Activated CD4-positive, alpha-beta T cell treated with anti-CD3 and anti-CD28 coated beads, Interleukin-2, amount 50 U/mL, for 4 hours (primary cell): Measurements from ENCODE around the gene MOG.

Experiments used
- DNase-seq, 2 experiments: peaks; one replicate each; pipeline ENCODE4 v3.0.0-alpha.2; 2020

The MOG gene

DNA sequence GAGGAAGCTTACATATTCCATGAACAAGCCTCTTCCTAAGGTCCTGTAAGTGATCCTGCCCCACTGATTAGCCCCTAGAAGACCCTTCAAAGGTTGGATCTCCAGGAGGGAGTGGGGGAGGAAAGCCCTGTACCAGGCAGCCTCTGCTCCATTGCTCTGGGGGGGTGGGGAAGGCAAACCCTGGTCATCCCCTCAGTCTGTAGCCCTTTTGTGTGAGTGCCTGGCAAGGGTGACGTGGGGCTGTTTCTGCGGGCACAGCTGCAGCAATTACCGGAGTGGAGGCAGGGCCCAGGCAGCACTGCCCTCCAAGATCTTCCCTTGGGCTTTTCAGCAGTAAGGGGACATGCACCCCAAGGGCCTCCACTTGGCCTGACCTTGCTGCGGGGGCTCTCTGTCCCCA lies at the start of gene MOG:
MOG (plus strand) TSS at position 295 of the 400 bp plus-strand sequence. CDS start 118 bp downstream, outside the sequence.
- no peak for DNase-seq

DNA sequence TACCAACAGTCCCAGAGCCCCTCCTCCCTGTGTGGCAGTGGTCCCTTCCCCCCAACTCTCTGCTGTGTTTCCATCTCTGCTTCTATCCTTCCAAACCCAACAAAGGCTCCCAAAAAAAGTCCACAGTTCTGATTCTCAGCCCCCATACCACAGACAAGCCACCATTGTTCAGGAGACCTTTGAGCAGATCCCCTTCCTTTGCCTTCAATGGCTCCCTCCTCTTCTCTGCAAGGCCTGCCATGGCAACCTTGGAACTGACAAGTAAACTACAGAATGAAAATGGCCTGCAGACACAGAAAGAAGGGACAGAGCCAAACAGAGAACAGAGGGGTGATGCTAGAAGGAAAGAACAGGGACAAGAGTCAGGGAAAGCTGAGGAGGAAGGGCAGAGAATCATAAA lies 48.8 kb upstream of the MOG start:
- no peak for DNase-seq

- DNase-seq: no peak
These were observed 46.4 kb upstream of the MOG start for GRCh38 chr6:29610540-29610939.

- no peak for DNase-seq
These were observed 45.5 kb upstream of the MOG start for GRCh38 chr6:29611426-29611825.

GRCh38 chr6:29617782-29618554 lies 38.9 kb upstream of the MOG start:
- no peak for DNase-seq

- DNase-seq: no peak
These were observed 37.2 kb upstream of the MOG start for GRCh38 chr6:29619578-29620160.

DNA sequence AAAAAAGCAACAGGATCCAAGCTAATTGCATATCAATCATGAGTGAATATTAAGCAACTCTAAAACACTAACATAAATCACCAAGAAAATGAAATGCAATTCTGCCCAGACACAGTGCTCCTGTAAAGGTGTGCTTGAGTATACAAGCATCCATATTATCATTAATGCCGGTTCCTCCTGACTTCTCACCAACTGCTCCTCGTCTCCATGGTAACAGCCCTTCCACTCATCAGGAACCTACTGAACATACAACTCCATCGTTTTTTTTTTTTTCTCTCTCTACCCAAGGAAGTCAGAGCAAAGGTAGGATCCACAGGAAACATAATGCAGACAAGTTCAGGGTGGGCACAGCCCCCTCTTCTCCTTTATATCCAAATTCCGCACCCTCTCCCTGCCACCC lies 36.3 kb upstream of the MOG start:
- DNase-seq: no peak

GRCh38 chr6:29624520-29624961 lies 32.4 kb upstream of the MOG start:
- DNase-seq: no peak

DNA sequence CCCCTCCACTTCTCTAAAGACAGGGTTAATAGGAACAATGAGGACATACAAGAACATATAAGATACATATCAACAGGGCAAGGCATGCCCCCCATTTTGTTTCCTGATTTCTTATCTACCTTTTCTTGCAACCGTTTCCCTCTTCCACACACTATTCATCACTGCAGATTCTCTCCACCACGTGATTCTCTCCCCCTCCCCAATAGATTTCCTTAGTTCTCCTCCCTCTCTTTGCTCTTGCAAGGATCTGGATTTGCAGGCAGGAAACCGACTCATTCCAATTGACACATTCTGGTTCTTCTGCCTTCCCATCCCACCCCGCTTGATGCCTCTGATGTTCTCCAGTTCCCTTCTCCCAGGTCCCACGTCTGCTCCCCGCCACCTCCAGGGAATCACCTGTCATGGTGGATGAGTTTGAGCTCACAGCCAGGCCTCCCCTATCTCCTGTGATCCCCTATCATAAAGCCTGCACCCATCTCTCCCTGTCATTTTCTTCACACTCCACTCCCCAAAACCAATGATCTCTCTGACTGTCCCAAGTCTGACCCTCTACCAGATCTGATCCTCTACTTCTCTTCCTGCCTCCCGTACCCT lies 31.5 kb upstream of the MOG start:
- DNase-seq: no peak

- DNase-seq: no peak
These were observed 29.7 kb upstream of the MOG start for GRCh38 chr6:29626948-29627754.

GRCh38 chr6:29627755-29628418 lies 29.0 kb upstream of the MOG start:
- peak; percentile 41 to 44 for DNase-seq

- peak; percentile 50 to 51 for DNase-seq
These were observed 28.2 kb upstream of the MOG start for GRCh38 chr6:29628419-29629281.

- no peak for DNase-seq
These were observed 27.3 kb upstream of the MOG start for GRCh38 chr6:29629571-29629970.

DNA sequence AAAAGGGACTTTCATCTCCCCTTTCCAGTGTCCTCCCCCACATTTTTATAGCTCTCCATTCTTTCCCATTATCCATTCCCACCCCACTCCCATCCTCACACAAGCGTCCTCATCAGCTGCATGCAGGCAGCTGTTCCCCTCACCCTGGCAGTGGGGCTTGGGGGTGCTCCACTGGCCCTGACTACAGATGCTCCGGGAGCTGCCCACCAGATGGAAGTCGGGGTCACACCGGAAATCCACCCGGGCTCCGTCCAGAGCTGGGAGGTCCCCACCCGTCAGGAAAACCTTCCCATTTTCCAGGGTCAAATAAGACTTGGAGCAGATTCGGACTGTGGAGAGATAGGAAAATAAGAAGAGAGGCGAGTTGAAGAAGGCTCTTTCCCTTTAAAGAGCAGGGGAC lies 26.6 kb upstream of the MOG start:
- no peak for DNase-seq

GRCh38 chr6:29631209-29631810 lies 25.6 kb upstream of the MOG start:
- no peak for DNase-seq

DNA sequence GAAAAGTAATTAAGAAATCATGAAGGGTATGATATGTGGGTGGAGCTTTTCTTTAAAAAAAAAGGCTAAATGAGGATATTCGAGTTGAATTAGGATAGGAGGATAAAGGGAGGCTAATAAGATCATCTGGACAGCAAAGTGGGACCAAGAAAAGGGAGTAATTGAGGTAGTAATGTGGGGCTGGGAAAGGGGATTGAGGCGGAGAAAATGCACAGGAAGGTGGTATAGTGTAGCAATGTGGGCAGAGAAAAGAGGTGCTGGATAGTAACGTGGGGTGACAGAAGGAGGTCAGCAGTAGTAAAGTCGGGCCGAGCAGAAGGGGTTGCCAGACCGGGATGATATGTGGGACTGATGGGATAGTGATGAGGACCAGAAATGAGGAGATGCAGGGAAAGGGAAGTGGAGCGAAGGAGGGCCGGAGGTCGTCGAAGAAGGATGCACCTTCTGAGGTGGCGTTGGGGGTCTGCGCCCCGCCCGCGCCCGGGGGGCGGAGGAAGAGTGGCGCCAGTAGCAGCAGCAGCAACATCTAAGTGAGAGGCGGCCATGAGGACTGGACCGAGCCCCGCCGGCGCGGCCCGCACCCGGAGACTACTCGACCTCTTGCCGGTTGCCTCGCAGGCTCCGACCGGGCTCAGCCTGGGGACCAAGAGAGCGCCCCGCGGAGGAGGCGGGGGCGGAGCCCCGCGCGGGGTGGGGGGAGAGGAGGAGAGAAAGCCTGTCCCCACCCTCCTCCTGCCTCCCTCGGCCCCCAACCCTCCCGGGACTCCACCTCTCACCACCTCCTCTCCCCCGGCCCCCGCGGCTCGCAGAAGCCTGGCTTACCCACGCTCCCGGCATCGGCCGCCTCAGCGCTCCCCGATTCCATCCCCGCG lies 24.8 kb upstream of the MOG start:
- DNase-seq: peak; percentile 43 to 63

DNA sequence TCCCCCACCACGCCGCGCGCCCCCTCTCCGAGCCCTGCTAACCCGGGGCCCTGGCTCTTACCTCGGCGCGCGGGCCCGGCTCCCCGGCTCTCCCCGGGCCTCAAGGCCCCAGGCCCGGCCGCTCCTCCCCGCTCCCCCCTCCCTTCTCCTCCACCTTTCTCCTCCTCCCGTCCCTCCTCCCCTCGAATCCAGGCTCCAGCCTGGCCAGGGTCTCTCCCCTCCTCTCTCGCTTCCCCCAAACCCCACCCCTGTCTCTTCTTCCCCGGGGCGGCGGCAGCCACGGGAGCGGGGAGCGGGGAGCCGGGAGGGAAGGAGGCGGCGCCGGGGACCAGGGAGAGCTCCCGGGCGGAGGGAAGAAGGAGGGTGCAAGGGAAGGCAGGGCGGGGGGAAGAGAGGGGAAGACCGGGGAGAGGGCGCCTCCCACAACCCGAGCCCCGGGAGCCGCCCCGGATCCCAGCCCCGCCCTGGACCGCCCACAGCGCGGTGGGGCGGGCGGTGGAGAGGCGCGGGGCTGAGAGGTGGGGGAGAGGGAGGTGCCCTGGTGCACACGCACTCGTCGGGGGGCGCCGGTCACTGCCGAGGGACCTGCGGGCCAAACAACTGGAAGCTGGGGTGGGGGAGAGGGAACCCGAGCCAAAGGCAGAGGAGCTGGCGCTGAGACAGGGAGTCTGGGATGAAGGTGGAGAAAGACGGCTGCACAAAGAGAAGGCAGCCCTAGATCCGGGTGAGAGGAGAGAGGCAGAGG lies 23.9 kb upstream of the MOG start, which contains the start of gene GABBR1:
GABBR1 (minus strand) TSS at position 395 of the 745 bp plus-strand sequence. CDS start 798 bp downstream, outside the sequence.
- peak; percentile 58 to 65 for DNase-seq

DNA sequence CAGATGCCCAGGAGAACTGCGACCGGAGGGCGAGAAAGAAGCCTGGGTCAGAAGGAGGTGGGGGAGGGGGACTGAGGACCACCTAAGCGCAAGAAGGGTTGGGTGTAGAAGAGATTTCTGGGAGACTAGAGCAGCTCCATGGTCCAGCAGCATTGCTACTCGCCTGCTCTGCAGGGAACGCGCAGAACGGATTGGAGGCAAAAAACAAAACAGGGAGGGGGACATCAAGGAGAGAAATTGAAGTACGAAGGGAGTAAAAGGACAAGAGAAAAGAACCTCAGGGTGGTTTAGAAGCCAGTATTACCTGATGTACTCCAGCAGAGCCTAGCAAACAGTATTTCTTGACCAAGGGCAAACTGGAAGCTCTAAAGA lies 23.4 kb upstream of the MOG start:
- DNase-seq: no peak

DNA sequence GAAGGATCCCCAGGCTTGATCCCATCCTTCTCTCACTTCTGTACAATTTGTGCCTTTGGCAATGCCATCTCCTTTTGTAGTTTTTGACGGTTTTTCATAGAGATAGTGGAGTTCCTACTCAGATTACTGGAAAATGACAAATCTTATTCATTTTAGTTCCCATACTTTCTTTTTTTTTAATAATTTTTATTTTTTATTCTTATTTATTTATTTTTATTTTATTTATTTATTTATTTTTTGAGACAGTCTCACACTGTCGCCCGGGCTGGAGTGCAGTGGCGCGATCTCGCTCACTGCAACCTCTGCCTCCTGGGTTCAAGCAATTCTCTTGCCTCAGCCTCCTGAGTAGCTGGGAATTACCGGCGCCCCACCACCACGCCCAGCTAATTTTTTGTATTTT lies 19.6 kb upstream of the MOG start:
- no peak for DNase-seq
